ENCODE measurements around the gene GSK3B. TPM values are rescaled to one million over a fixed set of nuclear protein-coding genes. Genes with fewer than 3 reads are reported as not detected.

The GSK3B gene
- total RNA-seq, 1 experiment from 2014 or later: 50.0 TPM

DNA sequence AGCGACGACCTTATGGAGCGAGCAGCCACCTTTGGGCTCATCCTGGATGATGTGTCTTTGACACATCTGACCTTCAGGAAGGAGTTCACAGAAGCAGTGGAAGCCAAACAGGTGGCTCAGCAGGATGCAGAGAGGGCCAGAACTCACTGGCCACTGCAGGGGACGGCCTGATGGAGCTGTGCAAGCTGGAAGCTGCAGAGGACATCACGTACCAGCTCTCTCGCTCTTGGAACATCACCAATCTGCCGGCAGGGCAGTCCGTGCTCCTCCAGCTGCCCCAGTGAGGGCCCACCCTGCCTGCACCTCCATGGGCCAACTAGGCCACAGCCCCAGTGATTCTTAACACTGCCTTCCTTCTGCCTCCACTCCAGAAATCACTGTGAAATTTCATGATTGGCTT is 302.0 kb downstream of the GSK3B start:
- H3K9me3 ChIP-seq (ENCODE audit: control insufficient read depth in 1 of 2, insufficient read depth in 1 of 2, low read depth in 1 of 2, low read length in 2 of 2): no peaks in the 10 kb centered on the region
- no peaks in the 10 kb centered on the region for H3K79me2 ChIP-seq (ENCODE audit: insufficient read depth, low read length)
- no peak overlapping the region for H3K27ac ChIP-seq (ENCODE audit: low read depth, low read length)
- no peaks in the 10 kb centered on the region for H3K9me2 ChIP-seq (ENCODE audit: insufficient read depth)
- ChIA-PET RAD21 (ENCODE audit: low non-redundant PET in 1 of 2, low total read pairs in 2 of 2, uncharacterized antibody in 2 of 2, unreplicated experiment in 2 of 2) (no interaction called here), CTCF (no interaction called here), POLR2A (no interaction called here)
- no peak overlapping the region for H2AFZ ChIP-seq (ENCODE audit: low read depth, low read length, poor library complexity, severe bottlenecking)
- intact Hi-C loops (cut with micrococcal nuclease): no loop called here
- H3K4me1 ChIP-seq (ENCODE audit: control insufficient read depth in 1 of 2, insufficient read depth in 2 of 2, low read length in 2 of 2): peaks cover 12 to 16% of the 10 kb centered on the region in 2 experiments; a peak in 3 of 4 replicates
- no peaks in the 10 kb centered on the region for H3K27me3 ChIP-seq (ENCODE audit: insufficient read depth, low read length)
- BruUV-seq (replicated peaks): no TSS peak
- ATAC-seq: no peak
- H3K9ac ChIP-seq (ENCODE audit: low read length): no peak overlapping the region
- no peak overlapping the region for H3K4me3 ChIP-seq (replicated peaks in 1 of 2; ENCODE audit: low read depth in 1 of 2, low read length in 2 of 2)
- DNase-seq (ENCODE audit: low read depth, low spot score): no peak
- H3K36me3 ChIP-seq (ENCODE audit: control insufficient read depth in 1 of 2, insufficient read depth in 2 of 2, low read length in 2 of 2): no peaks in the 10 kb centered on the region
- H4K20me1 ChIP-seq (ENCODE audit: insufficient read depth): no peaks in the 10 kb centered on the region
- H3K4me2 ChIP-seq (ENCODE audit: low read length): no peak overlapping the region
- TF ChIP-seq SRF (IDR thresholded peaks at IDR 0.05; ENCODE audit: low read depth) (no peak), CBX3 (IDR thresholded peaks at IDR 0.05; ENCODE audit: low read depth) (no peak), JUND (IDR thresholded peaks at IDR 0.05) (no peak), SIN3A (IDR thresholded peaks at IDR 0.05; ENCODE audit: low read depth) (no peak), YY1 (IDR thresholded peaks at IDR 0.05; ENCODE audit: extremely low read depth, insufficient replicate concordance, low read depth, low read length) (no peak), MAX (IDR thresholded peaks at IDR 0.05) (no peak), CEBPB (IDR thresholded peaks at IDR 0.05; ENCODE audit: low read depth) (no peak)

GRCh38 chr3:119790369-119790768 is 303.9 kb downstream of the GSK3B start:
- ATAC-seq: no peak
- Histone ChIP-seq H3K36me3 (ENCODE audit: control insufficient read depth in 1 of 2, insufficient read depth in 2 of 2, low read length in 2 of 2) (no peaks in the 10 kb centered on the region), H3K9me2 (ENCODE audit: insufficient read depth) (no peaks in the 10 kb centered on the region), H3K79me2 (ENCODE audit: insufficient read depth, low read length) (no peaks in the 10 kb centered on the region), H3K4me3 (replicated peaks in 1 of 2; ENCODE audit: low read depth in 1 of 2, low read length in 2 of 2) (no peak overlapping the region), H3K4me1 (ENCODE audit: control insufficient read depth in 1 of 2, insufficient read depth in 2 of 2, low read length in 2 of 2) (peaks cover 9 to 10% of the 10 kb centered on the region in 2 experiments; a peak in 3 of 4 replicates), H3K9ac (ENCODE audit: low read length) (no peak overlapping the region), H3K4me2 (ENCODE audit: low read length) (no peak overlapping the region), H3K27me3 (ENCODE audit: insufficient read depth, low read length) (no peaks in the 10 kb centered on the region), H3K27ac (ENCODE audit: low read depth, low read length) (no peak overlapping the region), H2AFZ (ENCODE audit: low read depth, low read length, poor library complexity, severe bottlenecking) (no peak overlapping the region), H4K20me1 (ENCODE audit: insufficient read depth) (no peaks in the 10 kb centered on the region), H3K9me3 (ENCODE audit: control insufficient read depth in 1 of 2, insufficient read depth in 1 of 2, low read depth in 1 of 2, low read length in 2 of 2) (no peaks in the 10 kb centered on the region)
- BruUV-seq (replicated peaks): no TSS peak
- ChIA-PET POLR2A (no interaction called here), CTCF (no interaction called here), RAD21 (ENCODE audit: low non-redundant PET in 1 of 2, low total read pairs in 2 of 2, uncharacterized antibody in 2 of 2, unreplicated experiment in 2 of 2) (no interaction called here)
- intact Hi-C loops (cut with micrococcal nuclease): no loop called here
- DNase-seq (ENCODE audit: low read depth, low spot score): no peak
- TF ChIP-seq SIN3A (IDR thresholded peaks at IDR 0.05; ENCODE audit: low read depth) (no peak), EZH2 (IDR thresholded peaks at IDR 0.05) (no peak), CBX3 (IDR thresholded peaks at IDR 0.05; ENCODE audit: low read depth) (no peak), YY1 (IDR thresholded peaks at IDR 0.05; ENCODE audit: extremely low read depth, insufficient replicate concordance, low read depth, low read length) (no peak), JUND (IDR thresholded peaks at IDR 0.05) (no peak), EGR1 (IDR thresholded peaks at IDR 0.05; ENCODE audit: low read depth) (no peak), MAX (IDR thresholded peaks at IDR 0.05) (no peak), ELF1 (IDR thresholded peaks at IDR 0.05; ENCODE audit: borderline replicate concordance, low read depth) (no peak), SRF (IDR thresholded peaks at IDR 0.05; ENCODE audit: low read depth) (no peak), RAD21 (IDR thresholded peaks at IDR 0.05; ENCODE audit: low read depth) (no peak), ZBTB33 (IDR thresholded peaks at IDR 0.05; ENCODE audit: extremely low read depth, insufficient replicate concordance, low read length) (no peak), POLR2AphosphoS5 (IDR thresholded peaks at IDR 0.05; ENCODE audit: low read depth, low read length) (no peak), REST (IDR thresholded peaks at IDR 0.05; ENCODE audit: low read depth) (no peak)
- TF ChIP-seq, protein P1, sequence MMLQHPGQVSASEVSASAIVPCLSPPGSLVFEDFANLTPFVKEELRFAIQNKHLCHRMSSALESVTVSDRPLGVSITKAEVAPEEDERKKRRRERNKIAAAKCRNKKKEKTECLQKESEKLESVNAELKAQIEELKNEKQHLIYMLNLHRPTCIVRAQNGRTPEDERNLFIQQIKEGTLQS (IDR thresholded peaks at IDR 0.05): no peak

Measured in HCT116 (cell line).